ENCODE data around the gene ARHGAP23.
"Not testable (repeated sequence)": the region's sequence is repeated elsewhere in the genome, so short reads cannot be mapped to it uniquely, and the experiment has no call there.

ARHGAP23 gene

DNA sequence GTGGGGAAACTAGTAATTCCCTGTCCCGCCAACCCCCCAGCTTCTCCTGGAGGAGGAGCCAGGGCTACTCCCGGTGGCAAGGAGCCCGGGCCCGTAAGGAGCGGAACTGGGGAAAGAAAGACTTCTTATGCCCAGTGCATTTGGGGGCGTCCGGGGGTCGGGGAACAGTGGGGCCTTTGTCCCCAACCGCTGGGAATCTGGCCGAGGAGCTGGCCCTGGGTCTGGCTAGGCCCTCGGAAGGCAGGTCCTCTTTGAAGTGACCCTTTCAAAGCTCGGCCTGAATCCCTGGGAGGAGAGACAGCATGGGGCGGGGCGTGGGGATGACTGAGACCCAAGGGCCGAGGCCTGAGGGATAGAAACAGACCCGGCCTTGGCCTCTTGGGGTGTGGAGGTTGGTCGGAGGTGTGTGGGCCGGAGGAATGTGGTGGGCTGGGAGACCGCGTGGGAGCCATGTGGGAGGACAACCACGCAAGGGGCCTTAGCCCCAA lies 6.0 kb downstream of the ARHGAP23 start:
- no peak overlapping the region for H3K4me3 ChIP-seq (ENCODE audit: low read length)
- peaks cover 19% of the 10 kb centered on the region for H3K4me1 ChIP-seq (ENCODE audit: control insufficient read depth, insufficient read depth, low read length)
- no peaks in the 10 kb centered on the region for H3K27me3 ChIP-seq (replicated peaks; ENCODE audit: control insufficient read depth, insufficient read depth, low read length)
- DNase-seq (ENCODE audit: low read depth), result no peak
- H3K9ac ChIP-seq (ENCODE audit: low read length), result no peak overlapping the region
- H3K36me3 ChIP-seq (ENCODE audit: control insufficient read depth, insufficient read depth, low read length, severe bottlenecking), result no peaks in the 10 kb centered on the region
- no peaks in the 10 kb centered on the region for H3K9me3 ChIP-seq (ENCODE audit: control insufficient read depth, low read length)

DNA sequence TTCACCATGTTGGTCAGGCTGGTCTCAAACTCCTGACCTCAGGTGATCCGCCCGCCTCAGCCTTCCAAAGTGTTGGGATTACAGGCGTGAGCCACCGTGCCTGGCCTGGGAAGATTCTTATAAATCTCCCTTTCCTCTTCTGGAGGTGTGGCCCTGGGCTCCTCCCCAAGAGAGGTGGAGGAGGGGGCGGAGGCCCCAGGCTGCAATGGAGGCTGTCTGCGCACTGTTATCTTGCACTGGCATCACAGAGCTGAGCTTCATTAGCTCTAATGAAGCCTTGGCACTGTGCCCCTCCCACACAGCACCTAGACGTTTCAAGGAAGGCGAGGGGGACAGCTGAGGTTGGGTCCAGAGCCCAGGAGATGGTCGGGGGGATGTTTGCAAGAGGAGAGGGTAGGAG lies 7.5 kb downstream of the ARHGAP23 start:
- DNase-seq (ENCODE audit: low read depth), result no peak
- no peaks in the 10 kb centered on the region for H3K9me3 ChIP-seq (ENCODE audit: control insufficient read depth, low read length)
- no peaks in the 10 kb centered on the region for H3K36me3 ChIP-seq (ENCODE audit: control insufficient read depth, insufficient read depth, low read length, severe bottlenecking)
- H3K27me3 ChIP-seq (replicated peaks; ENCODE audit: control insufficient read depth, insufficient read depth, low read length), result no peaks in the 10 kb centered on the region
- peaks cover 3% of the 10 kb centered on the region for H3K4me1 ChIP-seq (ENCODE audit: control insufficient read depth, insufficient read depth, low read length)
- no peak overlapping the region for H3K9ac ChIP-seq (ENCODE audit: low read length)
- no peak overlapping the region for H3K4me3 ChIP-seq (ENCODE audit: low read length)

DNA sequence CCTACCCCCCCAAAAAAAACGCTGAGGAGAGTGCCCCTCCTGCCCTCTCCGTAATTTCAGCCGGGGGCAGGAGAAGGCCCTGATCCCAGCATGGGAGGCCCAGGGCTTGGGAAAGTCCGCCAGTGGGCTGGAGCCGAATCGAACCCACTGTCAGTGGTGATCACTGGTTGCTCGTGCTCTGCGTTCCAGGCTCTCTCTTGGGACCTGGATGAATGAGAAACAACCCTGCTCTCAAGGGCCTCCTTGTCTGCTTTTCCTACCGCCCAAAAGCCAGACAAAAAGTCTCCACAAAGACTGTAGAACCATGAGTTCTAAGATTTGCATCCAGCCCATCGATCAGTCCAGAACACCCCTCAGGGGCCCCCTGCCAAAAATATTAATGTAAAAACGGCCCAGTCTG lies 8.1 kb downstream of the ARHGAP23 start:
- no peaks in the 10 kb centered on the region for H3K4me1 ChIP-seq (ENCODE audit: control insufficient read depth, insufficient read depth, low read length)
- H3K27me3 ChIP-seq (replicated peaks; ENCODE audit: control insufficient read depth, insufficient read depth, low read length), result no peaks in the 10 kb centered on the region
- H3K9ac ChIP-seq (ENCODE audit: low read length), result no peak overlapping the region
- no peak for DNase-seq (ENCODE audit: low read depth)
- H3K36me3 ChIP-seq (ENCODE audit: control insufficient read depth, insufficient read depth, low read length, severe bottlenecking), result no peaks in the 10 kb centered on the region
- H3K9me3 ChIP-seq (ENCODE audit: control insufficient read depth, low read length), result no peaks in the 10 kb centered on the region
- no peak overlapping the region for H3K4me3 ChIP-seq (ENCODE audit: low read length)

DNA sequence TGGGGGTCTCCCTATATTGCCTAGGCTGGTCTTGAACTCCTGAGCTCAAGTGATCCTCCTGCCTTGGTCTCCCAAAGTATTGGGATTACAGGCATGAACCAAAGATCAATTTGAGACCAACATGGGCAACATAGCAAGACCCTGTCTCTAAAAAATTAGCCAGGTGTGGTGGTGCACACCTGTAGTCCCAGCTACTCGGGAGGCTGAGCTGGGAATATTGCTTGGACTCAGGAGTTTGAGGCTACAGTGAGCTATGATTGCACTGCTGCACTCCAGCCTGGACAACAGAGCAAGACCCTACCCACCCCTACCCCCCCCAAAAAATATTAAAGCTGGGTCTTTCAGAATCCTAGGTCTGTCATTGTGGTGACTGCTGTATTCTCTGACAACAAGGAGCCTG lies 9.0 kb downstream of the ARHGAP23 start:
- not testable (repeated sequence) for H3K27me3 ChIP-seq (replicated peaks; ENCODE audit: control insufficient read depth, insufficient read depth, low read length); H3K4me1 ChIP-seq (ENCODE audit: control insufficient read depth, insufficient read depth, low read length); H3K36me3 ChIP-seq (ENCODE audit: control insufficient read depth, insufficient read depth, low read length, severe bottlenecking); H3K9me3 ChIP-seq (ENCODE audit: control insufficient read depth, low read length); DNase-seq (ENCODE audit: low read depth); H3K9ac ChIP-seq (ENCODE audit: low read length); H3K4me3 ChIP-seq (ENCODE audit: low read length)

DNA sequence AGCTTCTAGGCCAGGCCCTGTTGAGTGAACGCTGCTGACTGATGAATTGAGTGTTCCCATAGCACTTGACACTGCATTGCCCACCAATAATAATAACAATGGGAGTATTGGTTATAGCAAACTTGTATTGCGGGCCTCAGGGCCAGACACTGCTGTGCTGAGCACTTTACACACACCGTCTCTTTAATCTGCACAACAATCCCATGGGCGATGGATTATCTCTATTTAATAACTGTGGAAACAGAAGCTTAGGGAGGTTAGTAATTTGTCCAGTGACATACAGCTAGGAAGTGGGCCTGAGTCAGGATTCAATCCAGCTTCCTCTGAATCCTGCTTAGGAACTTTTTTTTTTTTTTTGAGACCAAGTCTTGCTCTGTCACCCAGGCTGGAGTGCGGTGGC lies 11.2 kb downstream of the ARHGAP23 start:
- no peak for DNase-seq (ENCODE audit: low read depth)
- Histone ChIP-seq H3K36me3 (ENCODE audit: control insufficient read depth, insufficient read depth, low read length, severe bottlenecking) (no peaks in the 10 kb centered on the region), H3K27me3 (replicated peaks; ENCODE audit: control insufficient read depth, insufficient read depth, low read length) (no peaks in the 10 kb centered on the region), H3K9me3 (ENCODE audit: control insufficient read depth, low read length) (no peaks in the 10 kb centered on the region), H3K4me3 (ENCODE audit: low read length) (no peak overlapping the region), H3K4me1 (ENCODE audit: control insufficient read depth, insufficient read depth, low read length) (peaks cover 14% of the 10 kb centered on the region), H3K9ac (ENCODE audit: low read length) (no peak overlapping the region)

DNA sequence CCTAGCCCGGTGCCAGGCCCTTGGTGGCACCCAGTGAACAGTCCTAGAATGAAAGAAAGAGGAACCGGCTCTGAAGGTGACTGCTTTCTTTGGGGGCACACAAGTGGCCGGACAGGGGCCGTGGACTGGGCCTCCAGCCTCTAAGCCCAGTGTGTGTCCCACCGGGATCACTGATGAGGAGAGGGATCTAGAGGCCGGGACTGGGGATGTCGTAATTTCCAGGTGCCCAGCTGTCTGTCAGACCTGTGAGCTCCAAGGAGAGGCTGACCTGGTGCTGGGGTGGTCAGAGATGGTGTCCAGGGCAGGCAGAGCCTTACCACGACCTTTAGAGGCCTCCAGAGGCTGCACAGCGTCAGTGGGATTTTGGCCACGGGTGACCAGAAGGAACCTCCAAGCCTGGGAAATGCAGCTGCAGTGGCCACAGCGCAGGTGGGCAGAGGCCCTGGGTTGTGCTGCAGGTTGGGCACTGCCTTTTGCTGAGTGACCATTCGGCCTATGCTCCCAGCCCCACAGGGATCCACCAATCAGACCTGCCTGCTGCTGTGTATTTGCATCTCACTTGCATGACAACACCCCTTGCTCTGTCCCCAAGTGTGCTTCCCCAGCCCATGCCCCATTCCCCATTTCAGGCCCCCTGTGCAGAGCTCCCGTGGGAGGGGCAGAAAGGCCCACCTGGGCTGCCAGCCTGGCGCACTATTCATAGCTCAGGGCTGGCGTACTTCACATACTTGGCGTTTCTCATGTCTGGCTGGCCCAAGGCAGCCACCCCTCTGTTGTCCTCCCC lies 12.5 kb downstream of the ARHGAP23 start:
- Histone ChIP-seq H3K36me3 (ENCODE audit: control insufficient read depth, insufficient read depth, low read length, severe bottlenecking) (no peaks in the 10 kb centered on the region), H3K27me3 (replicated peaks; ENCODE audit: control insufficient read depth, insufficient read depth, low read length) (no peaks in the 10 kb centered on the region), H3K4me1 (ENCODE audit: control insufficient read depth, insufficient read depth, low read length) (peaks cover 14% of the 10 kb centered on the region), H3K9me3 (ENCODE audit: control insufficient read depth, low read length) (no peaks in the 10 kb centered on the region), H3K4me3 (ENCODE audit: low read length) (no peak overlapping the region), H3K9ac (ENCODE audit: low read length) (no peak overlapping the region)
- no peak for DNase-seq (ENCODE audit: low read depth)

DNA sequence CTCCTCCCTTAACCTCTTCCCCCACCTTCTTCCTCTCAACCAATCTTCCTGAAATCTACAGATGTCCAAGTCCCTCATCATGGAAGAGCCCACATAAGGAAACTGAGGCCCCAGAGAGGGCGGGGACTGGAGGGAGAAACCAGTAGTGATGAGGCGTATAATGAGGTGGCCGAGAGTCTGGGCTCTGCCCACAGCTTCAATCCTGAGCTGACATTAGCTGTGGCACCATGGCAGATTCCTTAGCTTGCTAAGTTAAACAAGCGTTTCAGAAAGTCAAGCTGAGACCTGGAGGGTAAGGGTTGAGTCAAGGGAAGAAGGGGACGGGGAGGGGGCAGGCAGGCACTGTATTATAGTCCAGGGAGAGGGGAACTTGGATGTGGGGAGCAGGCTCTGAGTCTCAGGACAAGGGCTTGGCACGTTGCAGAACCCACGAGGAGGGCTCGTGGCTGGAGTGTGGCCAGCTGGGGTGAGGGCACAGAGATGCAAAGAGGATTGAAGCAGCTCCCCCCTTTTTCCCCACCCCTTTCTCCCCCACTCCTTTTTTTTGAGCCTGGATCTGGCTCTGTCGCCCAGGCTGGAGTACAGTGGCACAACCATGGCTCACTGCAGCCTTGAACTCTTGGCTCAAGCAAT lies 13.3 kb downstream of the ARHGAP23 start:
- no peak overlapping the region for H3K4me3 ChIP-seq (ENCODE audit: low read length)
- no peak overlapping the region for H3K9ac ChIP-seq (ENCODE audit: low read length)
- no peaks in the 10 kb centered on the region for H3K9me3 ChIP-seq (ENCODE audit: control insufficient read depth, low read length)
- peaks cover 14% of the 10 kb centered on the region for H3K4me1 ChIP-seq (ENCODE audit: control insufficient read depth, insufficient read depth, low read length)
- H3K36me3 ChIP-seq (ENCODE audit: control insufficient read depth, insufficient read depth, low read length, severe bottlenecking), result no peaks in the 10 kb centered on the region
- H3K27me3 ChIP-seq (replicated peaks; ENCODE audit: control insufficient read depth, insufficient read depth, low read length), result no peaks in the 10 kb centered on the region
- no peak for DNase-seq (ENCODE audit: low read depth)

DNA sequence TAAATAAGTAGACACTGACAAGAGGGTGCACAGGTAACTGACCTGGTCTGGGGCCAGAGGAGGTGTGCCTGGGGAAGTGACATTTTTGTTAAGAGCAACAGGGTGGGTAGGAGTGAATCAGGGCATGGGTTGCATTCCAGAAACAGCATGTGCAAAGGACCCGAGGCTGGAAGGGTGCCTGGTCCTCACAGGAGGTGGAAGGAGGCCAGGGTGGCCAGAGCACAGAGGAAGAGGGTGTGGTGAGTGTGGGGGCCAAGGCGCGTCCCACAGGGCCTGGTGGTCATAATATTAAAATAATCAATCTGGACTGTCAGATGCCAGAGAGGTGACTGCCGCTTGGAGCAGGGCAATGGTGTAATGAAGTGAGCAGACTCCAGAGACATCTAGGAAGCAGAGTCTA lies 14.3 kb downstream of the ARHGAP23 start:
- no peak for DNase-seq (ENCODE audit: low read depth)
- H3K27me3 ChIP-seq (replicated peaks; ENCODE audit: control insufficient read depth, insufficient read depth, low read length), result no peaks in the 10 kb centered on the region
- H3K4me3 ChIP-seq (ENCODE audit: low read length), result no peak overlapping the region
- H3K4me1 ChIP-seq (ENCODE audit: control insufficient read depth, insufficient read depth, low read length), result peaks cover 14% of the 10 kb centered on the region
- H3K36me3 ChIP-seq (ENCODE audit: control insufficient read depth, insufficient read depth, low read length, severe bottlenecking), result no peaks in the 10 kb centered on the region
- H3K9ac ChIP-seq (ENCODE audit: low read length), result no peak overlapping the region
- H3K9me3 ChIP-seq (ENCODE audit: control insufficient read depth, low read length), result no peaks in the 10 kb centered on the region

DNA sequence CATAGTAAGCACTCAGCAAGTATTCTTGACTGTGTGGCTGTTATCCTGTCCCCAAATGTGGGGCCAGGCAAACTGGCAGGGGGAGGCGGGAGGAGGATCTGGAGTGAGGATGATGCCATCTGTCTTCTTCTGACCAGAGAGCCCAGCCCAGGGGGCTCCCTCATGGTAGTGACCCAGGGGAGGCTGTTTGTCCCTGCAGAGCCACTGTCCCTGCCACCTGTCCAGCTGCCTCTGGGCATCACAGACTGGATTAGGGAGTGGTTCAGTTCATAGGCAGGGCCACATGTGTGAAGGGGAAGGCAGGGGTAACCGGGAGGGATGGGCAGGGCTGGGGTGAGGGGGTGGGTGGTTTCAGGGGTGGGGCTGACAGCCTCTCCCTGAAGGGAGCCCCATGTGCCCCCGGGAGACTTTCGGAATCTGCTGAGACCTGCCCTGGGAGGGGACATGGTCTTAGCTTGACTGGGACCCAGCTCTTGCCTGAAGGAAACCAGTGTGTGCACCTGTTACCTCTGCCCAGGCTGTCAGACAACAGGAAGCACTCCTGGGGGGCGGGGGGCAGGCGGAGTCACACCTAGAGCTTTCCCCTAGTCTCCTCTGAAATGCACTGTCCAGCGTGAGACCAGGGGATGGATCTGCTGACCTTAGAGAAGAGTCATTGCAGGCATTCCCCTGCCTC lies 15.2 kb downstream of the ARHGAP23 start:
- peaks cover 14% of the 10 kb centered on the region for H3K4me1 ChIP-seq (ENCODE audit: control insufficient read depth, insufficient read depth, low read length)
- H3K27me3 ChIP-seq (replicated peaks; ENCODE audit: control insufficient read depth, insufficient read depth, low read length), result no peaks in the 10 kb centered on the region
- H3K9ac ChIP-seq (ENCODE audit: low read length), result no peak overlapping the region
- no peak for DNase-seq (ENCODE audit: low read depth)
- H3K36me3 ChIP-seq (ENCODE audit: control insufficient read depth, insufficient read depth, low read length, severe bottlenecking), result no peaks in the 10 kb centered on the region
- no peak overlapping the region for H3K4me3 ChIP-seq (ENCODE audit: low read length)
- no peaks in the 10 kb centered on the region for H3K9me3 ChIP-seq (ENCODE audit: control insufficient read depth, low read length)

DNA sequence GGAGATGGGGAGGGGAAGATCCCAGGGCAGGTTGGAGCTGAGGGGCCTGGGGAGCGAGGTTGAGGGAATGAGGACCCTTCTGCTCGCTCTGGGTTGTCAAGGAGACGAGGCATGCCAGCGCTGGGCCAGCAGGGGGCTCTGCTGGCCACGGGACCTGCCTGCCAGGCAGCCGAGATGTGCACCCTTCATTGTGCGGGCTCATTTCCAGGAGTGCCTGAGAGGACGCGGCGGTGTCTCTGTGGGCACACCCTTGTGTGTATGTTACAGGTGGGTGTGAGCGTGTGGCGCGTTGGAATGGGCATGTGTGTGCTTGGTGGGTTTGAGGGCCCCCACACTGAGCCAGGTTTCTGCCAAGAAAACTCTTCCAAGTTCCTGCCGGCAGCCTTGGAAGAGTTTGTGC lies 15.9 kb downstream of the ARHGAP23 start:
- no peaks in the 10 kb centered on the region for H3K36me3 ChIP-seq (ENCODE audit: control insufficient read depth, insufficient read depth, low read length, severe bottlenecking)
- H3K4me3 ChIP-seq (ENCODE audit: low read length), result no peak overlapping the region
- peaks cover 14% of the 10 kb centered on the region for H3K4me1 ChIP-seq (ENCODE audit: control insufficient read depth, insufficient read depth, low read length)
- no peak overlapping the region for H3K9ac ChIP-seq (ENCODE audit: low read length)
- no peaks in the 10 kb centered on the region for H3K27me3 ChIP-seq (replicated peaks; ENCODE audit: control insufficient read depth, insufficient read depth, low read length)
- no peaks in the 10 kb centered on the region for H3K9me3 ChIP-seq (ENCODE audit: control insufficient read depth, low read length)
- DNase-seq (ENCODE audit: low read depth), result peak; percentile 89

DNA sequence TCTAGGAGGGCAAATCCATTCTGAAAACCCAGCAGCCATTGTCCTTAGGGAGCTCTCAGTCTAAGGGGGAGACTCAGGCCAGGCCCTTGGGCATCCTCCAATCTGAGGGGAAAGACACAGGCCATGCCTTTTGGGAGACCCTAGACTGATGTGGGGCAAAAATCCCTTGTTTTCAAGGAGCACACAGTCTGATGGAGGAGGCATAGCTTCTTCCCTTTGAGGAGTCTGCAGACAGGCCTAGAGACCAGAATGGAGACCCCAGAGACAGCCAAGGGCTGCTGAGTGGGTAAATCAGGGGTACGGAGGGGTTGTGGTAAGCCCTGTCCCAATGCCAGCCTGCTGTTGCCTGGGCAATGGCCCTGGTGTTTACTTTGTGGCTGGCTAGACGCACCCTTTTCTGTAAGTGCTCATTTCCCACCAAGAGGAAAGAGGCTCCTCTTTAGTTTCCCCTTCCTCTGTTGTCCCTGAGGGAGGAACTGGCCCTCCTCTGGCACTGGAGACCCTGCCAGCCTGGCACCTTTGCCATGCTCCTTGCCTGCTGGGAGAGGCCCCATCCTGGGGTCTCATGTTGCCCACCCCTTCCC lies 19.3 kb downstream of the ARHGAP23 start:
- Histone ChIP-seq H3K27me3 (replicated peaks; ENCODE audit: control insufficient read depth, insufficient read depth, low read length) (no peaks in the 10 kb centered on the region), H3K4me1 (ENCODE audit: control insufficient read depth, insufficient read depth, low read length) (peaks cover 8% of the 10 kb centered on the region), H3K9me3 (ENCODE audit: control insufficient read depth, low read length) (no peaks in the 10 kb centered on the region), H3K36me3 (ENCODE audit: control insufficient read depth, insufficient read depth, low read length, severe bottlenecking) (no peaks in the 10 kb centered on the region), H3K4me3 (ENCODE audit: low read length) (no peak overlapping the region), H3K9ac (ENCODE audit: low read length) (no peak overlapping the region)
- DNase-seq (ENCODE audit: low read depth), result no peak
